ENCODE data around the gene BSG.

- no peak for TF ChIP-seq EP300 (IDR thresholded peaks at IDR 0.05)
- no peak for TF ChIP-seq CTCF (IDR thresholded peaks at IDR 0.05)
These were observed 57.7 kb downstream of the BSG start for GRCh38 chr19:629961-630714.

Data from esophagus muscularis mucosa (tissue), 3 donors.